Measurements from ENCODE around the gene PPP1R13B.
A peak's percentile ranks its signal among the peaks of the same experiment; 100 is the strongest.

PPP1R13B gene

DNA sequence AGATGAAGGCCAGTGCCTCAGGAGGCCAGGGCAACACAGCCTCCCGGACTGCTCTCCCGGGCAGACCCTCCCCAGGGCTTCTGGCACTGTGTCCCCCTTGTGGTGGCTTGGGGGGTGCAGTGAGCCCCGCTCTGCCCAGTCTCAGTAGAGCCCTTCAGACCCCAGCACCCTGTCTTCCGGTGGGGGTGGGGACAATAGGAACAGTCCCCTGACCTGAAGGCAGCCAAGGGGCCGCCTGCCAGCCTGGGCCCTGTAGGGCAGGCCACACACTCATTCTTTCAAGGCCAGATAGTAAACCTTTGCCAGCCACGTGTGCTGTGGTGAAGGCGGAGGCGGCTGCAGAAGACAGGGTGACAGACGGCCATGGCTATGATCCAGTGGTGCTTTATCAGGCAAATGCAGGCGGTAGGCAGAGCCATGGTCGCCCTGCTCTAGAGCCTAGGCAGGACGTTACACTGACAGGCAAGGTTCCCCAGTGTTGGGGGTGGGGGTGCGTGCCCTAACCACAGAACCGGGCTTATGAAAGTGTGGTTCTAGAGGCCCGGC, 116.8 kb downstream of the PPP1R13B start:
- peak overlapping the region; percentile 96 for H3K27ac ChIP-seq
- no peak for TF ChIP-seq CTCF (conservative IDR thresholded peaks at IDR 0.05)

GRCh38 chr14:103729496-103730448, 117.6 kb downstream of the PPP1R13B start:
- no peak for TF ChIP-seq CTCF (conservative IDR thresholded peaks at IDR 0.05)
- H3K27ac ChIP-seq, result peak overlapping the region; percentile 96

DNA sequence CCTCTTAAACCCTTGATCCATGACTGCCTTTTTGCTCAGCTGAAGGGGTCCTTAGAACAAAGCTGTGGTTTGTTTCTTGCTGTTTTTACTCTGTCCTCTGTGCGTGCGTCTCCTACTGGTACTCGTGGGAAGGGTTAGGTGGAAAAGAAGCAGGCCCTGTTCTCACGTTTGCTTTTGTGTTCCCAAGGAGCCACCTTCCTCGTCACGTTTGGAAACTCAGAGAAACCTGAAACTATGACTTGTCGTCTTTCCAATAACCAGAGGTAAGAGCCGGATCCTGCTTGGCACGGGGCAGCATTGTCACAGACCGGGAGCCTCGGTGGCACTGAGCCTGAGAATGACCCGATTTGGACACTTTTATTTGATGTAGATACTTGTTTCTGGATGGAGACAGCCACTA, 118.7 kb downstream of the PPP1R13B start:
- TF ChIP-seq CTCF (conservative IDR thresholded peaks at IDR 0.05), result peak; percentile 63
- peak overlapping the region; percentile 96 for H3K27ac ChIP-seq

DNA sequence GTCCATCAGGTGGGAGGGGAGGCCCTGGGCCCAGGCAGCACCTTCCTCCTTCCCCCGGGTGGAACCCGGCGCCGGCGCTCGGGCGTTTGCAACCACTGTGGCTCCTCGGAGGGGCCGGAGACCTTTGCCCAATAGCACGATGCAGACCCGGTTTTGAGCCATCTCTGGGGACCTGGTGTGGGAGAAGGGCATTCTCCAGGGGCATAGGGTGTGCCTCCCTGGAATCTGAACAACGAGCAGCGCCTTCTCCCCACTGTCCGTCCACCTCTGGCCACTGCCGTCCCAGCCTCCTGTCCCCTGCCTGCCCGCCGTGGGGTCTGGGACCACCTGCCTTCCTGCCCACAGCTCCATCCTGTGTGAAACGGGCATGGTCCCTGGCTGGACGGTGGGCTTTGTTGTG, 119.2 kb downstream of the PPP1R13B start:
- peak overlapping the region; percentile 96 for H3K27ac ChIP-seq
- no peak for TF ChIP-seq CTCF (conservative IDR thresholded peaks at IDR 0.05)

GRCh38 chr14:103727313-103727980, 119.9 kb downstream of the PPP1R13B start:
- H3K27ac ChIP-seq, result peak overlapping the region; percentile 96
- TF ChIP-seq CTCF (conservative IDR thresholded peaks at IDR 0.05), result peak; percentile 73

DNA sequence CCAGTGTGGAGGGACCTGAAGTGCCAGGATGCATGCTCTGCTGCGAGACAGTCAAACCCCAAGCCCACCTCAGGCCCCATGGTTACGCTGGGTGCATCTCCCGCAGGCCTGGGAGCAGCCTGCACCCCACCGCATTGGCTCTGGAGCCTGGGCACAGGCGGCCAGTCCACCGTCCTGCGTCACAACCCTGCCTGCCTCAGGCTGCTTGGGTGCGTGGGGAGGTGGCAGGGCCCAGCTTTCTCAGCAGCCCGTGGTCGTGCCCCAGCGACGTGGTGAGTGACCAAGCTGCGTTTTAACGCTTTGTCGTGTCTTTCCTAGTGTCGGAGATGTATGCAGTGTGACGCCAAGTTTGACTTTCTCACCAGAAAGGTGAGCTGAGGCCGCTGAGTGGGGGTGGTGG, 120.9 kb downstream of the PPP1R13B start:
- TF ChIP-seq CTCF (conservative IDR thresholded peaks at IDR 0.05), result no peak
- peak overlapping the region; percentile 42; the same call in 1 of the 2 replicates for H3K27ac ChIP-seq

DNA sequence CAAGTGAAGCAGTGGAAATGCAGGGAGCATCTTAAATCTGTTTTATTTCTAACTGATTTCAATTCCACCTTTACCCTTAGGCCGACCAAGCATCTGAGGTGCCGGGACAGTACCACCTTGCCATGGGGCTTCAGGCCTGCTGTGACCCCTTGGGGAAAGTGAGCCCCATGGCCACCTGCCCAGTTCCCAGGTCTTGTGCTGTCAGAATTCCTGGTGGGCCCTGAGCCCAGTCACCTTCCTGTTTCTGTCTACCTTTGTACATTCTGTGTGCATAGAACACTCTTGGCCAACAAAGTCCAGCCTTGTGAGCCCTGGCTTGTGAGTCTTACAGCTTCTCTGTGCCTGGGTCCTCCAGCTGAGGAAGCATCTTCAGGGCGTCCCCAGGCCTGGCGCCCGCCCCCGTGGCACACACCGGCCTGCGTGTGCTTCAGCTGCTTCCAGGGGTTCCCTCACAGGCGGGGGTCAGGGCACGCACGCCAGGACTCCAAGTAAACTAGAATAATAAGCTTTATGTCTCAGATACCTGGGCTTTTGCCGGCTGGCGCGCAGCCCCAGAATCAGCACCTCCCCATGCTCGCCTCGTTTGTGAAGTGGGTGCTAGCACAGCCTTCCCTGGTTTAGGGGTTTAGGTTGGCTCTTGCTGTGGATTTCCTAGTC, 121.5 kb downstream of the PPP1R13B start:
- no peak for TF ChIP-seq CTCF (conservative IDR thresholded peaks at IDR 0.05)

More for the DNA sequence above, 121.5 kb downstream of the PPP1R13B start:
- H3K27ac ChIP-seq, result peak overlapping the region; percentile 42

Measured in VCaP (cell line).